Measurements from ENCODE around the gene STXBP4. TPM values are rescaled to one million over a fixed set of nuclear protein-coding genes. Genes with fewer than 3 reads are reported as not detected.

The STXBP4 gene
- total RNA-seq, 1 donor from 2014 or later: 12.6 TPM

- H3K9me3 Mint-ChIP-seq (ENCODE audit: unreplicated experiment): no peaks in the 10 kb centered on the region
These were observed 218.6 kb downstream of the STXBP4 start for GRCh38 chr17:55186937-55187770.

GRCh38 chr17:55190748-55191147 is 222.2 kb downstream of the STXBP4 start:
- Histone ChIP-seq H4K20me1 (ENCODE audit: insufficient read depth, low read length) (no peaks in the 10 kb centered on the region), H3K36me3 (ENCODE audit: insufficient read depth, low read length) (no peaks in the 10 kb centered on the region), H3K79me2 (ENCODE audit: insufficient read depth, low read length) (no peaks in the 10 kb centered on the region), H3K4me2 (ENCODE audit: low read length) (no peak overlapping the region), H2AFZ (ENCODE audit: low read depth, low read length) (no peak overlapping the region), H3K9me3 (ENCODE audit: insufficient read depth, low read depth, low read length) (no peaks in the 10 kb centered on the region), H3K27ac (ENCODE audit: low read depth, low read length) (no peak overlapping the region), H3K4me3 (ENCODE audit: insufficient read depth, low read depth, low read length) (no peak overlapping the region), H3K4me1 (ENCODE audit: insufficient read depth, low read length) (no peaks in the 10 kb centered on the region), H3K27me3 (ENCODE audit: insufficient read depth, low read length) (no peaks in the 10 kb centered on the region), H3K9ac (ENCODE audit: low read length) (no peak overlapping the region)
- TF ChIP-seq EZH2 (IDR thresholded peaks at IDR 0.05; ENCODE audit: insufficient read depth, low read length): no peak
- no peak for TF ChIP-seq CTCF (IDR thresholded peaks at IDR 0.05; ENCODE audit: insufficient read depth, low read depth, low read length)
- peaks cover 1% of the 10 kb centered on the region for H3K27me3 Mint-ChIP-seq (ENCODE audit: low read depth, unreplicated experiment)
- no peaks in the 10 kb centered on the region for H3K4me1 Mint-ChIP-seq (ENCODE audit: low read depth, unreplicated experiment)
- DNase-seq (ENCODE audit: low read depth) (no peak), FAIRE-seq (no peak)
- H3K36me3 Mint-ChIP-seq (ENCODE audit: low read depth, unreplicated experiment): no peaks in the 10 kb centered on the region
- no peak overlapping the region for H3K27ac Mint-ChIP-seq (ENCODE audit: unreplicated experiment)
- no peaks in the 10 kb centered on the region for H3K9me3 Mint-ChIP-seq (ENCODE audit: unreplicated experiment)
- no peak overlapping the region for H3K4me3 Mint-ChIP-seq (ENCODE audit: unreplicated experiment)

More at GRCh38 chr17:55186937-55187770, 218.6 kb downstream of the STXBP4 start:
- Histone ChIP-seq H3K27me3 (ENCODE audit: insufficient read depth, low read length) (no peaks in the 10 kb centered on the region), H3K36me3 (ENCODE audit: insufficient read depth, low read length) (no peaks in the 10 kb centered on the region), H2AFZ (ENCODE audit: low read depth, low read length) (no peak overlapping the region), H3K79me2 (ENCODE audit: insufficient read depth, low read length) (no peaks in the 10 kb centered on the region), H4K20me1 (ENCODE audit: insufficient read depth, low read length) (no peaks in the 10 kb centered on the region), H3K9ac (ENCODE audit: low read length) (no peak overlapping the region), H3K4me1 (ENCODE audit: insufficient read depth, low read length) (no peaks in the 10 kb centered on the region), H3K27ac (ENCODE audit: low read depth, low read length) (no peak overlapping the region), H3K9me3 (ENCODE audit: insufficient read depth, low read depth, low read length) (no peaks in the 10 kb centered on the region), H3K4me2 (ENCODE audit: low read length) (no peak overlapping the region), H3K4me3 (ENCODE audit: insufficient read depth, low read depth, low read length) (no peak overlapping the region)
- no peaks in the 10 kb centered on the region for H3K4me1 Mint-ChIP-seq (ENCODE audit: low read depth, unreplicated experiment)
- FAIRE-seq: no peak
- H3K36me3 Mint-ChIP-seq (ENCODE audit: low read depth, unreplicated experiment): no peaks in the 10 kb centered on the region
- no peak overlapping the region for H3K4me3 Mint-ChIP-seq (ENCODE audit: unreplicated experiment)
- DNase-seq (ENCODE audit: low read depth): no peak
- no peak for TF ChIP-seq EZH2 (IDR thresholded peaks at IDR 0.05; ENCODE audit: insufficient read depth, low read length)
- no peak for TF ChIP-seq CTCF (IDR thresholded peaks at IDR 0.05; ENCODE audit: insufficient read depth, low read depth, low read length)
- H3K27me3 Mint-ChIP-seq (ENCODE audit: low read depth, unreplicated experiment): no peaks in the 10 kb centered on the region
- H3K27ac Mint-ChIP-seq (ENCODE audit: unreplicated experiment): no peak overlapping the region
